ENCODE measurements around the gene SLC9A9.
"Not testable (repeated sequence)": the region's sequence is repeated elsewhere in the genome, so short reads cannot be mapped to it uniquely, and the experiment has no call there.

SLC9A9 gene

GRCh38 chr3:143847787-143848631, at the start of gene SLC9A9:
SLC9A9 (minus strand) TSS chr3:143848468; CDS start chr3:143848322, 146 bp downstream.
- no peak for DNase-seq

- DNase-seq: no peak
Observed at GRCh38 chr3:143897576-143898295, 49.5 kb upstream of the SLC9A9 start.

- no peak for DNase-seq
Observed at GRCh38 chr3:143896486-143896885, 48.2 kb upstream of the SLC9A9 start.

GRCh38 chr3:143895805-143896204, 47.5 kb upstream of the SLC9A9 start:
- no peak for DNase-seq

GRCh38 chr3:143888846-143889245, 40.6 kb upstream of the SLC9A9 start:
- DNase-seq: no peak

GRCh38 chr3:143888166-143888565, 39.9 kb upstream of the SLC9A9 start:
- no peak for DNase-seq

GRCh38 chr3:143885780-143886427, 37.6 kb upstream of the SLC9A9 start:
- no peak for DNase-seq

- DNase-seq: no peak
Observed at GRCh38 chr3:143884861-143885260, 36.6 kb upstream of the SLC9A9 start.

GRCh38 chr3:143883151-143883550, 34.9 kb upstream of the SLC9A9 start:
- DNase-seq: no peak

- no peak for DNase-seq
Observed at GRCh38 chr3:143881095-143881494, 32.8 kb upstream of the SLC9A9 start.

- DNase-seq: no peak
Observed at GRCh38 chr3:143875546-143875945, 27.3 kb upstream of the SLC9A9 start.

GRCh38 chr3:143873553-143873952, 25.3 kb upstream of the SLC9A9 start:
- DNase-seq: not testable (repeated sequence)

GRCh38 chr3:143865302-143865701, 17.0 kb upstream of the SLC9A9 start:
- no peak for DNase-seq

- no peak for DNase-seq
Observed at GRCh38 chr3:143859465-143860203, 11.4 kb upstream of the SLC9A9 start.

GRCh38 chr3:143856252-143856970, 8.1 kb upstream of the SLC9A9 start:
- DNase-seq: no peak

- no peak for DNase-seq
Observed at GRCh38 chr3:143855183-143855582, 6.9 kb upstream of the SLC9A9 start.

- DNase-seq: no peak
Observed at GRCh38 chr3:143851331-143852017, 3.2 kb upstream of the SLC9A9 start.

- DNase-seq: no peak
Observed at GRCh38 chr3:143850877-143851276, 2.6 kb upstream of the SLC9A9 start.

GRCh38 chr3:143849854-143850549, 1.7 kb upstream of the SLC9A9 start:
- no peak for DNase-seq

- no peak for DNase-seq
Observed at GRCh38 chr3:143848704-143849103, 436 bp upstream of the SLC9A9 start.

GRCh38 chr3:143843587-143843986, 4.7 kb downstream of the SLC9A9 start:
- no peak for DNase-seq
